GM12878 (cell line): ENCODE measurements around the gene UBAC2. TPM values are rescaled to one million over a fixed set of nuclear protein-coding genes. Genes with fewer than 3 reads are reported as not detected.

Source experiments
- BCL11A ChIP-seq: IDR thresholded peaks from 2 replicates; pipeline ENCODE4 v1.6.1; 2011; ENCODE audit warnings: low read depth, low read length
- CBX3 ChIP-seq: fragments of 200-600 bp; sonication (generic); IDR thresholded peaks from 2 replicates; pipeline ENCODE4 v1.6.1; 2016; ENCODE audit warnings: low read depth, borderline replicate concordance
- EZH2 ChIP-seq: IDR thresholded peaks from 2 replicates; pipeline ENCODE4 v1.6.1; 2012; ENCODE audit warnings: low read depth, mild to moderate bottlenecking, control low read depth, inconsistent platforms, low read length, borderline replicate concordance; ENCODE audit not compliant: control insufficient read depth
- FOS ChIP-seq: IDR thresholded peaks from 3 replicates; pipeline ENCODE4 v1.6.1; 2011; ENCODE audit warnings: borderline replicate concordance; ENCODE audit not compliant: insufficient read length; ENCODE audit errors: extremely low read depth
- FOXK2 ChIP-seq: fragments of 450-650 bp; IDR thresholded peaks from 2 replicates; pipeline ENCODE4 v1.6.1; 2017; ENCODE audit warnings: mild to moderate bottlenecking, moderate library complexity
- FOXM1 ChIP-seq: IDR thresholded peaks from 2 replicates; pipeline ENCODE4 v1.6.1; 2012; ENCODE audit warnings: low read depth, mild to moderate bottlenecking, inconsistent platforms, low read length, moderate library complexity
- HDGF ChIP-seq: fragments of 450-650 bp; IDR thresholded peaks from 2 replicates; pipeline ENCODE4 v1.6.1; 2016; ENCODE audit warnings: antibody characterized with exemption
- HSF1 ChIP-seq: fragments of 150-350 bp; IDR thresholded peaks from 2 replicates; pipeline ENCODE4 v1.6.1; 2014; ENCODE audit warnings: mild to moderate bottlenecking, low read depth, low read length
- JUND ChIP-seq: IDR thresholded peaks from 2 replicates; pipeline ENCODE4 v1.6.1; 2012; ENCODE audit warnings: low read depth, mild to moderate bottlenecking, low read length, improper control_type of control experiment, moderate library complexity
- KAT2A ChIP-seq: conservative IDR thresholded peaks from 2 replicates; pipeline ENCODE4 v1.6.1; 2011; ENCODE audit warnings: low read depth, low read length; ENCODE audit not compliant: control insufficient read depth
- MLLT1 ChIP-seq: fragments of 450-650 bp; IDR thresholded peaks from 2 replicates; pipeline ENCODE4 v1.6.1; 2016; ENCODE audit warnings: mild to moderate bottlenecking
- MTA3 ChIP-seq: IDR thresholded peaks from 2 replicates; pipeline ENCODE4 v1.6.1; 2012; ENCODE audit warnings: low read length, inconsistent platforms, borderline replicate concordance
- NFYB ChIP-seq: IDR thresholded peaks from 2 replicates; pipeline ENCODE4 v1.6.1; 2011; ENCODE audit warnings: low read depth, mild to moderate bottlenecking, low read length, improper control_type of control experiment, moderate library complexity; ENCODE audit not compliant: insufficient read depth
- PML ChIP-seq: IDR thresholded peaks from 2 replicates; pipeline ENCODE4 v1.6.1; 2012; ENCODE audit warnings: low read length, inconsistent platforms
- POLR2AphosphoS2 ChIP-seq: IDR thresholded peaks from 2 replicates; pipeline ENCODE4 v1.6.1; 2011; ENCODE audit warnings: low read depth, mild to moderate bottlenecking, low read length, improper control_type of control experiment, moderate library complexity
- PRDM15 ChIP-seq: fragments of 450-650 bp; formaldehyde crosslinking; IDR thresholded peaks from 2 replicates; pipeline ENCODE4 v1.4.0; 2020; ENCODE audit warnings: mild to moderate bottlenecking, moderate library complexity
- SIN3A ChIP-seq: IDR thresholded peaks from 2 replicates; pipeline ENCODE4 v1.6.1; 2012; ENCODE audit warnings: low read depth, low read length, improper control_type of control experiment
- SP1 ChIP-seq: IDR thresholded peaks from one replicate; pipeline ENCODE4 v1.6.1; 2011; ENCODE audit warnings: low read depth, low read length
- WRNIP1 ChIP-seq: IDR thresholded peaks from 2 replicates; pipeline ENCODE4 v1.6.1; 2011; ENCODE audit warnings: low read depth, low read length, improper control_type of control experiment, borderline replicate concordance
- ZBTB33 ChIP-seq: fragments of 450-650 bp; IDR thresholded peaks from 2 replicates; pipeline ENCODE4 v1.6.1; 2017; ENCODE audit warnings: mild to moderate bottlenecking
- ZNF217 ChIP-seq: fragments of 450-650 bp; IDR thresholded peaks from 2 replicates; pipeline ENCODE4 v1.6.1; 2017; ENCODE audit warnings: antibody characterized with exemption, mild to moderate bottlenecking
- ZSCAN29 ChIP-seq: fragments of 450-650 bp; IDR thresholded peaks from 2 replicates; pipeline ENCODE4 v1.6.1; 2017; ENCODE audit warnings: mild to moderate bottlenecking, moderate library complexity
- polyA plus RNA-seq, 11 experiments: library from polyadenylated mRNA; depleted of rRNA in 4 of 11; unstranded in 6 of 11; stranded (reverse) in 5 of 11; fragments of >200 nt; fragmentation: Nextera tagmentation in 4 of 11; fragmentation: Illumina TruSeq in 1 of 11; extraction: Ambion mirVana in 4 of 11; extraction: Trizol in 1 of 11; gene quantifications; 1 replicate in 1 of 11; 2 replicates in 10 of 11; pipeline versions ENCODE4 v1.2.1 to v1.2.3, GENCODE V29; 2011 to 2016; ENCODE audit warnings: inconsistent platforms in 2 of 11, missing spikeins in 2 of 11, low read depth in 1 of 11
- total RNA-seq, 4 experiments: library from RNA; depleted of rRNA in 3 of 4; stranded (reverse); fragments of >200 nt in 3 of 4; fragmentation: Illumina TruSeq in 1 of 4; extraction: Trizol in 1 of 4; gene quantifications; 2 replicates each; pipeline versions ENCODE4 v1.2.1 to v1.2.3, GENCODE V29; 2013 to 2021

Gene UBAC2
- total and polyA plus RNA-seq, 10 of the 15 experiments (the other 5 are each of a cell fraction or from before 2014, with no cell fraction given), result 3.0 to 54.6 (median 17.4) TPM

- no peak for TF ChIP-seq ZNF217
- TF ChIP-seq PRDM15 (CRISPR knock-in tag), result no peak
- TF ChIP-seq EZH2, result no peak
- TF ChIP-seq ZBTB33, result no peak
- no peak for TF ChIP-seq NFYB
- peak; percentile 67; the same call in 1 of the 2 replicates for TF ChIP-seq FOXM1
- TF ChIP-seq MTA3, result peak; percentile 57; the same call in 1 of the 2 replicates
- TF ChIP-seq MLLT1, result peak; percentile 77
- peak; percentile 68 for TF ChIP-seq SP1
- no peak for TF ChIP-seq KAT2A
- no peak for TF ChIP-seq SIN3A
- 0 out of 2 replicates have a peak, but pooled peaks have one; percentile 12 for TF ChIP-seq JUND
- no peak for TF ChIP-seq FOXK2
- TF ChIP-seq HSF1, result no peak
- peak; percentile 88 for TF ChIP-seq BCL11A
- TF ChIP-seq PML, result peak; percentile 70; the same call in 1 of the 2 replicates
- TF ChIP-seq WRNIP1, result no peak
- TF ChIP-seq ZSCAN29, result no peak
- TF ChIP-seq HDGF, result no peak
- no peak for TF ChIP-seq CBX3
- no peak for TF ChIP-seq FOS
- no peak for TF ChIP-seq POLR2AphosphoS2
Observed at GRCh38 chr13:99366075-99366987, 165.7 kb downstream of the UBAC2 start (continued).
